ENCODE measurements around the gene GRHL3. TPM values are rescaled to one million over a fixed set of nuclear protein-coding genes. Genes with fewer than 3 reads are reported as not detected.
A peak's percentile ranks its signal among the peaks of the same experiment; 100 is the strongest.

GRHL3 gene
- total and polyA plus RNA-seq, 11 donors = 0.03 to 0.61 TPM; not detected in 9

DNA sequence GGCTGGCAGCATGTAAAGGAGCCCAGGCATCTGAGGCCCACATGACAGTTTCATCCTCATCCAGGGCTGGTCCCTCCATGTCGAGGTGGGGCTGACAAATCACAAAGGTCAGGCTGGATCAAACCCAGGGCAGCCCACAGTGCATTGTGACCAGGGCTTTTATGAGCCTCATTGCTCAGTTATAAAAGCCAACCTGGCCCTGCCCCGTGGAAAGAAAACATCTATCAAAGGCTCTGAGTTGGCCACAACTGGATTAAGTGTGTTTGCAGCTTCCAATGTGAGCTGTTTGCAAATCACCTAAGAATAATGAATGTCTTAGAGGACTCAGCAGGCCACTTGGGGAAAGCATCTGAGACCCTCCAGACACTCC lies 45.4 kb downstream of the GRHL3 start:
- H3K36me3 ChIP-seq = peaks cover 0 to 11% (median 0%) of the 10 kb centered on the region in 9 donors
- H3K4me3 ChIP-seq = no peak overlapping the region
- ATAC-seq (no peak), DNase-seq (no peak)
- 53 to 83% (median 71%) methylated on average over 2 of the region's 2 CpGs for WGBS, 4 donors
- H3K9me3 ChIP-seq = no peaks in the 10 kb centered on the region
- peaks cover 0 to 14% (median 0%) of the 10 kb centered on the region in 12 donors for H3K4me1 ChIP-seq
- intact Hi-C loops (cut with DNase I) = no loop called here
- no peak overlapping the region for H3K27ac ChIP-seq
- TF ChIP-seq, protein P1, sequence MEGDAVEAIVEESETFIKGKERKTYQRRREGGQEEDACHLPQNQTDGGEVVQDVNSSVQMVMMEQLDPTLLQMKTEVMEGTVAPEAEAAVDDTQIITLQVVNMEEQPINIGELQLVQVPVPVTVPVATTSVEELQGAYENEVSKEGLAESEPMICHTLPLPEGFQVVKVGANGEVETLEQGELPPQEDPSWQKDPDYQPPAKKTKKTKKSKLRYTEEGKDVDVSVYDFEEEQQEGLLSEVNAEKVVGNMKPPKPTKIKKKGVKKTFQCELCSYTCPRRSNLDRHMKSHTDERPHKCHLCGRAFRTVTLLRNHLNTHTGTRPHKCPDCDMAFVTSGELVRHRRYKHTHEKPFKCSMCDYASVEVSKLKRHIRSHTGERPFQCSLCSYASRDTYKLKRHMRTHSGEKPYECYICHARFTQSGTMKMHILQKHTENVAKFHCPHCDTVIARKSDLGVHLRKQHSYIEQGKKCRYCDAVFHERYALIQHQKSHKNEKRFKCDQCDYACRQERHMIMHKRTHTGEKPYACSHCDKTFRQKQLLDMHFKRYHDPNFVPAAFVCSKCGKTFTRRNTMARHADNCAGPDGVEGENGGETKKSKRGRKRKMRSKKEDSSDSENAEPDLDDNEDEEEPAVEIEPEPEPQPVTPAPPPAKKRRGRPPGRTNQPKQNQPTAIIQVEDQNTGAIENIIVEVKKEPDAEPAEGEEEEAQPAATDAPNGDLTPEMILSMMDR (IDR thresholded peaks at IDR 0.05) = no peak
- TF ChIP-seq POLR2A (IDR thresholded peaks at IDR 0.05) = no peak
- H3K27me3 ChIP-seq = no peaks in the 10 kb centered on the region

DNA sequence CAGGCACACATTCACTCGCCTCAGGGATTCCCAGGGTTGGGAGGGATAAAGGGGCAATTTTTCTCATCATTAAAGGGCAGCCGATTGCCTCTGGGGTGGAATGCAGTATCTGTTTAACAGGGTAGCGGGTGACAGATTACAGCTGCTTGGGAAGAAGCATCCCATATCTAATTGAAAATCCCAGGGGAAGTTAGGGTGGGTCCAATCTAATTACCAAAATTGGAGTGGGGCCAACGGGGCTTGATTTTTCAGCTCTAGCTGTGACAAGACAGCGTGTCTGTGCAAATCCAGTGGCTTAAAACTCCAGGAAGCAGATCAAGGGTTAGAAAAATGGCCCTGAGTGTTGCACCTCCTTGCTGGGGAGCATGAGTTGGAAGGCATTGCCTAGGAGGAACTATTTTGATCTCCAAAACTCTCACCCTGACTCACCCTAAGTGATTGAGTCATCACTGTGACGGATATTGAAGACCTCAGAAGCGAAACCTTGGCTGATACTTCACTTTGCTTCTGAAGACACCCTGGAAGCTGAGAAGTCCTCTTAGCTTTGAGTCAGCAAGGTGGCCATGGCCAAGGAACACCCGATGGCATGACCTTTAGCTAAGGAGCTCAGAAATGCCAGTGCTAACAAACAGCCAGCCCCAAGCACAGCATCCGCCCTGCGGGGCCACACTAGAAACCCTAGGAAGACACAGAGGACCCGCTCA lies 46.0 kb downstream of the GRHL3 start:
- 83 to 89% (median 87%) methylated on average over 11 of the region's 11 CpGs for WGBS, 4 donors
- H3K4me3 ChIP-seq = no peak overlapping the region
- peaks cover 0 to 14% (median 0%) of the 10 kb centered on the region in 12 donors for H3K4me1 ChIP-seq
- no peak overlapping the region for H3K27ac ChIP-seq
- ATAC-seq (peak in 3 of 4 donors; percentile 27 to 57 (median 39)), DNase-seq (no peak)
- H3K36me3 ChIP-seq = peaks cover 0 to 12% (median 0%) of the 10 kb centered on the region in 9 donors
- no peaks in the 10 kb centered on the region for H3K9me3 ChIP-seq
- intact Hi-C loops (cut with DNase I) = no loop called here
- no peak for TF ChIP-seq POLR2A (IDR thresholded peaks at IDR 0.05)
- TF ChIP-seq, protein P1 (IDR thresholded peaks at IDR 0.05) = no peak
- no peaks in the 10 kb centered on the region for H3K27me3 ChIP-seq

DNA sequence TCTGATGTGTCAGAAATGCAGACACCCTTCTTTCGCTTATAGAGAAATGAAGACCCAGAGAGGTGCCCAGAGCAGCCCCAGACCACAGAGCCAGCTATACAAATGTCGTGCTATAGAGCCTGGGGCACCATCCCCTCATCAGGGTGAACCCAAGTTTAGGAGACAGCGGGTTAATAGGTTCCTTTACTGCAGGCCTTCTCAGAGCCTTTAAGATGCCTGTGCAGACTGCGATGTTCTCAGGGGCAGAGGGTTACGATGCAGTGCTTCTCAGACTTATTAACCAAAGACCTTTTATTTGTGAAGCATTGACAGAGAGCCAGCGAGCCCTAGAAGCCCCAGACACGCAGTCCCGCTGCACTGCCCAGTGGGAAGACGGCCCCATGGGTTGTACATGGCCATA lies 47.5 kb downstream of the GRHL3 start:
- TF ChIP-seq, protein P1 (IDR thresholded peaks at IDR 0.05) = no peak
- Histone ChIP-seq H3K27ac (no peak overlapping the region), H3K27me3 (no peaks in the 10 kb centered on the region), H3K36me3 (peaks cover 0 to 12% (median 0%) of the 10 kb centered on the region in 9 donors), H3K4me3 (no peak overlapping the region), H3K4me1 (peaks cover 0 to 14% (median 0%) of the 10 kb centered on the region in 12 donors), H3K9me3 (no peaks in the 10 kb centered on the region)
- DNase-seq (no peak), ATAC-seq (no peak)
- WGBS, 4 donors = 94 to 98% (median 97%) methylated on average over 8 to 9 of the region's 9 CpGs
- intact Hi-C loops (cut with DNase I) = no loop called here

DNA sequence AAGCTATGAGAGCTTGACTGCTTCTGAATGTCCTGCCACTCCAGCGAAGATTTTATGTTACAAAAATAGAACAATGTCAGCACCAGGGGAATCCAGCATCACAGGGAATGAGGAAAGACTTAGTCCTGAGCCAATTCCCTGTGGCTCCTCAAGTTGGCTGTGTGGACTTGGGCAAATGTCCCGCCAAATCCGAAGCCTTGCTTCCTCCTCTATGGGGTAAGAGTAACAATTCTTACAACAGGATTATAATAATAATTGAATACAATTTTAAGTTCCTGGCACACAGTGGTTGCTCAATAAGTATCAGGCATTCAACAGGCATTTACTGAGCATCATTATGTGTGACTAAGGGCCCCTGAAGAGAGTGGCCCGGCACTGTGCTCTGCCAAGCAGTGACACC lies 50.0 kb downstream of the GRHL3 start:
- peak in 1 of 5 donors; percentile 46 for DNase-seq
- peak in 2 of 4 donors; percentile 30 to 83 for ATAC-seq
- H3K9me3 ChIP-seq = no peaks in the 10 kb centered on the region
- peak overlapping the region in 1 of 12 donors; percentile 29 for H3K27ac ChIP-seq
- H3K36me3 ChIP-seq = peaks cover 0 to 12% (median 0%) of the 10 kb centered on the region in 9 donors
- intact Hi-C loops (cut with DNase I) = no loop called here
- H3K4me1 ChIP-seq = peaks cover 0 to 14% (median 0%) of the 10 kb centered on the region in 12 donors
- no peak overlapping the region for H3K4me3 ChIP-seq
- 63 to 92% (median 78%) methylated on average over 4 of the region's 4 CpGs for WGBS, 4 donors
- H3K27me3 ChIP-seq = no peaks in the 10 kb centered on the region
- TF ChIP-seq, protein P1 (IDR thresholded peaks at IDR 0.05) = no peak
- no peak for TF ChIP-seq POLR2A (IDR thresholded peaks at IDR 0.05)
